Activated CD4-positive, CD25-positive, alpha-beta regulatory T cell treated with anti-CD3 and anti-CD28 coated beads, Interleukin-2, amount 50 U/mL, for 24 hours (primary cell): Measurements from ENCODE around the gene GFRA1.

Source experiments
- ATAC-seq, 2 donors: fragments of 150-1000 bp; cut with Tn5 transposase; one replicate each; pipeline ENCODE4 v1.10.0; 2021; ENCODE audit warnings: mild to moderate bottlenecking in 1 of 2, moderate library complexity in 1 of 2

GFRA1 gene

GRCh38 chr10:116121640-116122525, 151.1 kb downstream of the GFRA1 start:
- ATAC-seq, result no peak

GRCh38 chr10:116120688-116121455, 152.1 kb downstream of the GFRA1 start:
- no peak for ATAC-seq

GRCh38 chr10:116118847-116119246, 154.2 kb downstream of the GFRA1 start:
- ATAC-seq, result no peak

- no peak for ATAC-seq
Observed at GRCh38 chr10:116115797-116116196, 157.2 kb downstream of the GFRA1 start.

GRCh38 chr10:116115036-116115641, 157.9 kb downstream of the GFRA1 start:
- no peak for ATAC-seq

- ATAC-seq, result no peak
Observed at GRCh38 chr10:116113721-116114501, 159.1 kb downstream of the GFRA1 start.

GRCh38 chr10:116112232-116113231, 160.5 kb downstream of the GFRA1 start:
- no peak for ATAC-seq

- ATAC-seq, result no peak
Observed at GRCh38 chr10:116111483-116112095, 161.4 kb downstream of the GFRA1 start.

- no peak for ATAC-seq
Observed at GRCh38 chr10:116110736-116111135, 162.3 kb downstream of the GFRA1 start.

- no peak for ATAC-seq
Observed at GRCh38 chr10:116109881-116110280, 163.1 kb downstream of the GFRA1 start.

GRCh38 chr10:116109481-116109880, 163.5 kb downstream of the GFRA1 start:
- ATAC-seq, result no peak

GRCh38 chr10:116108095-116108494, 164.9 kb downstream of the GFRA1 start:
- ATAC-seq, result no peak

- ATAC-seq, result no peak
Observed at GRCh38 chr10:116106611-116107010, 166.4 kb downstream of the GFRA1 start.

- no peak for ATAC-seq
Observed at GRCh38 chr10:116105264-116105663, 167.7 kb downstream of the GFRA1 start.

- no peak for ATAC-seq
Observed at GRCh38 chr10:116104210-116104932, 168.6 kb downstream of the GFRA1 start.

- no peak for ATAC-seq
Observed at GRCh38 chr10:116103668-116104067, 169.3 kb downstream of the GFRA1 start.

GRCh38 chr10:116101616-116102315, 171.2 kb downstream of the GFRA1 start:
- no peak for ATAC-seq

- ATAC-seq, result no peak
Observed at GRCh38 chr10:116100984-116101383, 172.0 kb downstream of the GFRA1 start.

- ATAC-seq, result no peak
Observed at GRCh38 chr10:116099023-116099420, 174.0 kb downstream of the GFRA1 start.
